Stomach smooth muscle (tissue), 2 donors: Measurements from ENCODE around the gene NCOA4.

ENCODE experiments used
- H3K27ac ChIP-seq: one replicate; pipeline ENCODE4 v1.7.0; 2013; ENCODE audit warnings: mild to moderate bottlenecking, low read length, inconsistent platforms
- H3K27me3 ChIP-seq, 2 donors: one replicate each; pipeline ENCODE4 v1.7.0; 2013; ENCODE audit warnings: low read length in 2 of 2; ENCODE audit not compliant: insufficient read depth in 2 of 2, control insufficient read depth in 1 of 2
- H3K36me3 ChIP-seq, 2 donors: one replicate each; pipeline ENCODE4 v1.7.0; 2013; ENCODE audit warnings: low read length in 2 of 2; ENCODE audit not compliant: control insufficient read depth in 2 of 2, insufficient read depth in 2 of 2
- H3K4me1 ChIP-seq: one replicate; pipeline ENCODE4 v1.7.0; 2013; ENCODE audit warnings: low read length; ENCODE audit not compliant: control insufficient read depth, insufficient read depth
- H3K4me3 ChIP-seq, 2 donors: one replicate each; pipeline ENCODE4 v1.7.0; 2013; ENCODE audit warnings: low read length in 2 of 2
- H3K9ac ChIP-seq, 2 donors: one replicate each; pipeline ENCODE4 v1.7.0; 2013; ENCODE audit warnings: low read length in 2 of 2, mild to moderate bottlenecking in 1 of 2
- H3K9me3 ChIP-seq, 2 donors: one replicate each; pipeline ENCODE4 v1.7.0; 2013; ENCODE audit warnings: low read length in 2 of 2; ENCODE audit not compliant: control insufficient read depth in 2 of 2
- donor health status: healthy.
- donor health status: Pancreatic carcinoma.

The NCOA4 gene

DNA sequence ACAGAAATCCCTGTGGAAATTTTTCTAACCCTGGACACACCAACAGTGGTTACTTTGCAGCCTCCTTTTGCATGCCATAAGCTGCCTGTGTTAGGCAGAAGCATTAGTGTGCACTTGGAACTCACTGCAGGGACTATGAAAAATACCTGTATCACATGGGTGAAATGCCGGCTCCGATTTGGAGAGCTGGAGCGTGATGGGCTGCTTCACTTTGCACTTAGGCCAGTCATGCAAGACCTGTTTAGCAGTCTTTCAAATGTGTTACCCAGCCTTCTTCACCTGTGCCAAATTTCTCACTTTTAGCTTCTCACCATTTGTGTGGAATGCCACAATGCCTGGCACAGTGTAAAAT lies 11.3 kb downstream of the NCOA4 start:
- Histone ChIP-seq H3K9me3 (no peaks in the 10 kb centered on the region), H3K4me1 (peaks cover 9% of the 10 kb centered on the region), H3K9ac (no peak overlapping the region), H3K36me3 (peaks cover 10 to 12% of the 10 kb centered on the region in 2 donors), H3K27ac (no peak overlapping the region), H3K4me3 (no peak overlapping the region), H3K27me3 (no peaks in the 10 kb centered on the region)

DNA sequence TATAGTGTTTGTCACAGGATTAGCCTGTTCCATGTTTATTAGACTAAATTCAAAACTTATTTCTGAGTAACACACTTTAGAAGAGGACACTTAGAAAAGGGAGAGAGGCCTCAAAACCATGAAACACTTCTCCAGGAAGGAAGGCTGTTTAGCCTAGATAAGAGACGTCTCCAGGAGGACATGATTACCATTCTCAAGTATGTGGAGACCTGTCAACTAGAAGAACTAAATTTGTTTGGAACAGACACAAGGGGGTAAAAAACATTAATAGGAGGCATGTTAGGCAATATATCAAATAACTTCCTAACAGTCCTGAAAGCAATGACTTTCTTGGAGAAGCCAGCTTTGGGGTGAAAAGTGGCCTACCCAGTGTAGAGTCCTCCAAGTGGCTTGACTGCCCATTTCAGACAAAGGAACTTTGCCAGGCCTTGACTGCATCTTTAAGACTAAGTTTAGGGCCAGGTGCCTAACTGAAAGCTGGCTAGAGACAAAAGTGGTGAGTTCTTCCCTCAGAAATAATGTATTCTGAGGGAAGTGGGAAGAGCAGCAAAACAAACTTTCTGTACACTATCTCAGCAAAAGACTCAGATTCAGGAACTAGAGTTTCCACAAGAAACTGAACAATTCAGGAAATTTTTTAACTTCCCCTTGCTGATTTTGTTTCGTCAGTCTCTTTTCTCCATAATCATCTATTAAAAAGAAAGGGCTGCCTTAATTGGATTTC lies 11.8 kb downstream of the NCOA4 start:
- Histone ChIP-seq H3K4me3 (no peak overlapping the region), H3K4me1 (peaks cover 7% of the 10 kb centered on the region)

DNA sequence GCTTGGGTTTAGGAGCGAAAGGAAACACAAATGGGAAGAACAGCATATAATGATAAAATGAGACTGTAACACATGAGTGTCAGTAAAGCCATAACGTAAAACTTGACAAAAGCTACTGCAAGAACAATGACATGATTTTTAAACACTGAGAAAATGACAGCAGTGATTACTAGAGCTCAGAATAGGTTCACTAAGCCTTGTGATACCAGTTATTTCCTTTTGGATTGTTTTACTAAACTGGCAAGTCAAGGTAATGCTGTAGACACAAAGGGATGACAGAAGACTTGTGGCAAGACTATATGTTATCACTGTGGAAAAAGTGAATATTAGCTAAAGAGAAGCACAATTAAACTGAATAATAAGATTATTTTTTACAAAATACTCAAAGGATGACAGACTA lies 12.7 kb downstream of the NCOA4 start:
- H3K27ac ChIP-seq = no peak overlapping the region
- peaks cover 18 to 23% of the 10 kb centered on the region in 2 donors for H3K36me3 ChIP-seq
- H3K9ac ChIP-seq = no peak overlapping the region
- H3K9me3 ChIP-seq = no peaks in the 10 kb centered on the region
- H3K4me3 ChIP-seq = no peak overlapping the region
- H3K27me3 ChIP-seq = no peaks in the 10 kb centered on the region
- H3K4me1 ChIP-seq = peaks cover 5% of the 10 kb centered on the region

More for the DNA sequence above, 11.8 kb downstream of the NCOA4 start:
- Histone ChIP-seq H3K27me3 (no peaks in the 10 kb centered on the region), H3K9ac (no peak overlapping the region), H3K27ac (no peak overlapping the region), H3K36me3 (peaks cover 11 to 14% of the 10 kb centered on the region in 2 donors), H3K9me3 (no peaks in the 10 kb centered on the region)

DNA sequence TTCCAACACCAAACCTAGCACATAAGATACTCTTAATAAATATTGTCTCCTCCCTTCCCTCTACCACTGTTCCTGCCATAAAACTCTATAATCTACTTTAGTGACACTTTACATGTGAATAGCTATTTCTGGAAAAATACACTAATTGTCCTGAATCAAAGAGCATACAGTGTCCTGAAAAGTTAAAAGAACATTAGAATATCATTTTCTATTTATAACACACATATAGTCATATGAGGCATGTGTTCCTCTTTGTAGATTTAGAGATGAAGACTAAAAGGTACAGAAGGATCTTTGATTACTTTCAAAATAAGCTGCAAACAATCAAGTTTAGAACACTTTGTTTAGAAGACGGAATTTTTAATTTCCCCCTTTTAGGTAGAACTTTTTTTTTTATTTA lies 13.6 kb downstream of the NCOA4 start:
- H3K4me1 ChIP-seq = peaks cover 5% of the 10 kb centered on the region
- H3K4me3 ChIP-seq = no peak overlapping the region
- H3K9me3 ChIP-seq = no peaks in the 10 kb centered on the region
- peaks cover 22 to 27% of the 10 kb centered on the region in 2 donors for H3K36me3 ChIP-seq
- H3K27ac ChIP-seq = no peak overlapping the region
- no peaks in the 10 kb centered on the region for H3K27me3 ChIP-seq
- no peak overlapping the region for H3K9ac ChIP-seq

DNA sequence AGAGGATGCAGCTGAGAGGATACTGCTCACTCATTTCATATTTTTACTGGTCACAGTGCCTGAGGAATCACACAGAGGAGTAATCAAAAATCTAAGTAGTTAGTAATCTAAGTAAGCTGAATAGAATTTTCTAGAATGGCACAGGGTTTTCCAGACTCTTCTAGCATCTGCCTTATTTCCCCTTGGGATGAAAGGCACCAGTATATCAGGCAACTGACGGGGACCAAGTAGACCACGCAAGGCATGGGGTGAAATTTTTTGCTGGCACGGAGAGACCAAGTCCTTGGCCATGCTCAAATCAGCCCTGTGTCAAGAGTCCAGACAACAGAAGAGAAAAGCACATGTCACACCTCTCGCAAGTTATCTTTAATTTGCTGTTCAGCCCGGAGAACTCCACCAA lies 14.2 kb downstream of the NCOA4 start:
- peaks cover 5% of the 10 kb centered on the region for H3K4me1 ChIP-seq
- H3K27me3 ChIP-seq = no peaks in the 10 kb centered on the region
- no peak overlapping the region for H3K4me3 ChIP-seq
- no peaks in the 10 kb centered on the region for H3K9me3 ChIP-seq
- peaks cover 27 to 30% of the 10 kb centered on the region in 2 donors for H3K36me3 ChIP-seq
- no peak overlapping the region for H3K9ac ChIP-seq
- H3K27ac ChIP-seq = no peak overlapping the region

DNA sequence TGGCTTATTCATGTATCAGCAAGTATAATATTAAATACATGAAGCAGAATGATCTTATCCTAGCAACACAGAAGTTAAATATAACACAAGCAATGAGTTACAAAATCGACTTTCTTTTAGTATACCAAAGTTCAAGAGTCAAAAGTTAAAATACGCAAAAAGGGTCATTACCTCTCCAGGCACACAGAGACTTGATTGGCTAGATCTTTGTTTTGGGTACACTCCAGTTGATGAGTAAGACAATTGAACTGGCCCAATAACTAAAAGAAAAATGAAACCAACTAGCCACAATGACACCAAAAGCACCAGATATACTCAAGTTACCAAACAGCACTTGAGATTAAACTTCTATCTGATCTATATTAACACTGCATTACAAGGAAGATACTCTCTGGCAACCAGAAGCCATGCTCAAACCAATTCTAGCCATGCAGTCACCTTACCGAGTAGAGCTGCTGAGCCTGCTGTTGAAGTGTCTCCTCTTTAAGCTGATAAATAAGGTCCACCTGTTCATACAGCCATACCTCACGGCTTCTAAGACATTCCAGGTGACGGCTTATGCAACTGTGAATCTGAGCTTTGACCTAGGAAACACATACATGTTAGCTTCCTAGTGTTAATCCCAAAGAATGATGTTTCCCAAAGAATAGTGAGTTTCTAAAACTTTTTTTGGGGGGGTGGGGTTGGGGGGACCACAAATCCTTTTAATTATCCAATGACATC lies 15.6 kb downstream of the NCOA4 start:
- H3K9me3 ChIP-seq = no peaks in the 10 kb centered on the region
- no peaks in the 10 kb centered on the region for H3K27me3 ChIP-seq
- peaks cover 37 to 41% of the 10 kb centered on the region in 2 donors for H3K36me3 ChIP-seq
- no peak overlapping the region for H3K4me3 ChIP-seq
- peaks cover 2% of the 10 kb centered on the region for H3K4me1 ChIP-seq
- H3K27ac ChIP-seq = no peak overlapping the region
- H3K9ac ChIP-seq = no peak overlapping the region

DNA sequence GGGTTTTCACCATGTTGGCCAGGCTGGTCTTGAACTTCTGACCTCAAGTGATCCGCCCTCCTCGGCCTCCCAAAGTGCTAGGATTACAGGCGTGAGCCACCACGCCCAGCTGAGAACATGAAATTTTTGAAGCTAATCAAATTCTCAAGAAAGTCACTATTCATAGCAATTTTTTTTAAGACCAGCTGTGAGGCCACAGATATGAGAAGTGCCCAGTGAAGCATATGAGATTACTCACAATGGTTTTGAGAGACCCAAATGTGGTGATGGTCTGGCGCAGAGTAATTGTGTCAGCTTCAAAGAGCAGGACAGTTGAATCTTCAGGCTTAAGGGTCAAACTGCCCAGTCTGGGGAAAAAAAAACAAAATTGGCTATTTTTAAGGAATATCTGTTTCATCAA lies 16.2 kb downstream of the NCOA4 start:
- Histone ChIP-seq H3K4me3 (no peak overlapping the region), H3K36me3 (peaks cover 41 to 47% of the 10 kb centered on the region in 2 donors), H3K27ac (no peak overlapping the region), H3K27me3 (no peaks in the 10 kb centered on the region), H3K9me3 (no peaks in the 10 kb centered on the region), H3K9ac (no peak overlapping the region), H3K4me1 (no peaks in the 10 kb centered on the region)

DNA sequence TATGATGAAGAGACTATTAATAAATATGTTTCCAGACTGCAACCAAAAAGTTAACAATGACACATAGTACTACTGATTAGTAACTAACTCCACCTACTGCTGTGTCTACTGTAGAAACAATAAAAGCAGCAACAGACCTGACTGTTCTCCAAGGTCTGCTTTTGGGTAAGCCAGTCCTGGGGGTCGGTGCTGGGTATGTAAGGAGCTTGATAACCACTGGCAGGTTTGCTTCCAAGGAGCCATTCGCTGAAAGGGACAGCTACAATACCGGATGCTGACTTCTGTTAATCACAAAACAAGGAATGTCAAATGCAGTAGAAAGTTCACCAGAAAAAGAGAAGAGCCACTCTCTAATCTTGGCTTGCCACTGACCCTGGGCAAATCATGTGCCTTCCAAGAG lies 17.7 kb downstream of the NCOA4 start:
- Histone ChIP-seq H3K9me3 (no peaks in the 10 kb centered on the region), H3K36me3 (peaks cover 53 to 61% of the 10 kb centered on the region in 2 donors), H3K27me3 (no peaks in the 10 kb centered on the region), H3K27ac (no peak overlapping the region), H3K4me3 (no peak overlapping the region), H3K9ac (no peak overlapping the region), H3K4me1 (no peaks in the 10 kb centered on the region)

DNA sequence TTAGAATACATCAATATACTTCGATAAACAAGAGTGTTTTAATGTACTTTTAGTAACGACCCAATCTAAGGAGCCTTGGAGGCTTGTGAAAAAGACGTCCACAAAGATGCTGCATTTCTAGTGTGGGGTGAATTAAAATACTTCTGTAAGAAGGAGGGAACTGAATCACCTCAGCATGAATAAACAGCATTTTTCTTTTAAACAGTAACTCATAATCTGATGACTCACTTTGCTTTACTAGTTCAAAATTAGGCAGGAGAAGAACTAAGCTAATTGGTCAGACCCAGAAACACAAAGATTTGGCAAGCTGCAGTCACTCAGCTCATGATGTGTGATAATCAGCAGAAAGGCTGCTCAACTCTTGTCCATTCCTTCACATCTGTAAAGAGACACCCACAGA lies 24.2 kb downstream of the NCOA4 start:
- H3K4me1 ChIP-seq = no peaks in the 10 kb centered on the region
- H3K4me3 ChIP-seq = no peak overlapping the region
- H3K9ac ChIP-seq = no peak overlapping the region
- no peaks in the 10 kb centered on the region for H3K9me3 ChIP-seq
- peaks cover 53 to 80% of the 10 kb centered on the region in 2 donors for H3K36me3 ChIP-seq
- no peak overlapping the region for H3K27ac ChIP-seq
- no peaks in the 10 kb centered on the region for H3K27me3 ChIP-seq

DNA sequence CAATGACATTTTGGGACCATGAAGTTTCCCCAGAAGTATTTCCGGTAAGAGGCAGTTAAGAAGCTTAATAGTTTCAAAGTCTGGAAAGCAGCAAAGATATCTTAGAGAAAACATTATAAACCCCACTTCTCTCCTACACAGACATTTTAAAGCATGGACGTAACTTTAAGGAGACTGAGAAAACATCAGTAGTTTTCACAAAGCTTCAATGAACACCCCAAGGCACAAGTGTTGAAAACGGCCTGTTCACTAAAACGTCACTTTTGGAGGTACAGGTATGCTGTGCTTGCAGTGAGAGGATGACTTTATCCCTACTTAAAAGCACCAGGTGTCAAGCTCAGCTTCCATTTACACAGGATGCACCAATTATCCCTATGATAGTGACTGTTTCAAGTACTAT lies 25.0 kb downstream of the NCOA4 start:
- no peaks in the 10 kb centered on the region for H3K9me3 ChIP-seq
- H3K9ac ChIP-seq = no peak overlapping the region
- no peaks in the 10 kb centered on the region for H3K4me1 ChIP-seq
- H3K4me3 ChIP-seq = no peak overlapping the region
- H3K27ac ChIP-seq = no peak overlapping the region
- H3K36me3 ChIP-seq = peaks cover 51 to 80% of the 10 kb centered on the region in 2 donors
- H3K27me3 ChIP-seq = no peaks in the 10 kb centered on the region

DNA sequence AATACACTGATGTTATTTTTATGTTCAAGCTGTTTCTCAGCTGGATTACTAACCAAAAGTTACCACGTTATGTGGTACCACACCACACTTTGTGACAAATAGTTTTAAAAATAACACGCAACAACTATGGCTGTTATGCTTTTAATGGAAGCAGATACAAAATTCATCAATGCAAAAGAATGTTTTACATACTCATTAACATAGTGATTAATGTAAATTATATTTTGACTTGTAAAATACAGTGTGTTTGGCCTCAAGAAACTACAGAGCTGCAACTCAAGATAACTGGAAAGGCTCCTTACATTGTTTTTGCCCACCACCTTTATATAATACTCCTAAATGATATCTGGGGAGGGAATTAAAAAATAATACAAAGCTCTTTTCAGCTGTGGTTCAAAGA lies 25.5 kb downstream of the NCOA4 start:
- no peaks in the 10 kb centered on the region for H3K9me3 ChIP-seq
- peaks cover 49 to 78% of the 10 kb centered on the region in 2 donors for H3K36me3 ChIP-seq
- H3K27me3 ChIP-seq = no peaks in the 10 kb centered on the region
- no peaks in the 10 kb centered on the region for H3K4me1 ChIP-seq
- no peak overlapping the region for H3K27ac ChIP-seq
- no peak overlapping the region for H3K9ac ChIP-seq
- no peak overlapping the region for H3K4me3 ChIP-seq
